GM12873 (cell line): ENCODE data around the gene SPATA33.

Source experiments
- CTCF ChIP-seq: IDR thresholded peaks from 2 replicates; pipeline ENCODE4 v1.5.1; 2012; ENCODE audit warnings: low read depth, mild to moderate bottlenecking, moderate library complexity, low read length, control low read depth; ENCODE audit not compliant: insufficient read depth; ENCODE audit errors: missing control alignments

SPATA33 gene

DNA sequence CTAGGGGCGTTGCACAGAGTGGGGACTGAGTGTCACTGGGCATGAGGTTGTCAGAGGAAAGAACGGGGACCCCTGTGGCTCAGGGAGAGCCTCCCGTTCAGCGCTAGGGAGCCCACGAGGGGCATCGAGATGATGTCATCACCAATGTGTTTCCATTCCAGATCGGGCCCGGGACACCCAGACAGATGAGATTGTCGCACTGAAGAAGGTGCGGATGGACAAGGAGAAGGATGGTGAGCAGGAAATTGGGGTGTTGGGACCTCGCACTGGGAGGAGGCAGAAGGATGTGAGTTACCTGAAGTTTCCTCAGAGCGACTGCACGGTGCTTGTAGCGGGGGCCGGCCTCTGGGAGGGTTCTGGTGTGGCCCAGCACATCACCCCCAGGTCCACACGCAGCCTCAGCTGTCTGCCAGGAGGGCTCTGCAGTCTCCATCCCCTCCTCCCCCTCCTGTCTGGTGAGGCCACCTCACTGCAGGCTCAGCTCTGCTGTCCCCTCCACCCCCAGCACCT, 32.8 kb downstream of the SPATA33 start:
- no peak for TF ChIP-seq CTCF

- no peak for TF ChIP-seq CTCF
Observed at GRCh38 chr16:89691231-89691985, 33.8 kb downstream of the SPATA33 start.

GRCh38 chr16:89691986-89692569, 34.4 kb downstream of the SPATA33 start:
- TF ChIP-seq CTCF = no peak

GRCh38 chr16:89693289-89693731, 35.7 kb downstream of the SPATA33 start:
- TF ChIP-seq CTCF = no peak

GRCh38 chr16:89693931-89694783, 36.5 kb downstream of the SPATA33 start:
- no peak for TF ChIP-seq CTCF

GRCh38 chr16:89695086-89695874, 37.6 kb downstream of the SPATA33 start:
- TF ChIP-seq CTCF = no peak
